Non-pigmented ciliary epithelial cell (primary cell): ENCODE results near the gene AMMECR1.
A peak's percentile ranks its signal among the peaks of the same experiment; 100 is the strongest.

Experiments
- DNase-seq: peaks from one replicate; pipeline ENCODE4 v3.0.0-alpha.2; 2010; ENCODE audit warnings: low read depth

AMMECR1 gene

DNA sequence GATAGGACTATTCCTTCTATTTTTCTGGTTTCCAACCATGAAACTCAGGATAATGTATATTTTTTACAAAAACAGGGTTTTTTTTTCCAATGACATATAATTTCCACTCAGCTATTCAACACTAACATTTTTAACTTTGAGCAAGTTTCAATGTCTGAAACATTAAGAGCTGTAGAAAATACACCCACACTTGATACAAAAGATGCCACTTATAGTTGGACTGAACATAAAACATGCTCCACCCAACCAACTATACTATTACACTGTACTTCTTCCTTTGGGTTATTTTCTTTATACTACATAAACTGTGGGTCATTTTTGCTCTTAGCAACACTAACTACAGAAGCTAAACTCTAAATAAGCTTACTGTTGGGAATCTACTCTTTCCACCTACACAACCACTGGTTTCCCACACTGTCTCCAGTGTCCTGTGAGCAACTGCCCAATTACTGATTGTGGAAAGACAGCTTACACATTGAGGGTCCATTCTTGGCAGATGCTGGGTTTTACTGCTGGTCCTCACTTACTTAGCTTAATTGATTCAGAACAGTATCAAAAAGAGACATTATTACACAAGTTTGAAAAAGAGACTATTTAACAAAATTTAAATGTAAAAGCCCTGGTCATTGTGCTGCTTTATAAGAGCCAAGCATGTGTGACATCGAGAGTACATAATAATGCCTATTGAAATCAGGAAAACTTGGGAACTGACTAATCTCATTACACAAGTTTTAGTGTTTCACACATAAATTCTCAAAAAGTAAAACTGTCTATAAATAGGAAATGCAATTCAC is 6.3 kb downstream of the AMMECR1 start:
- no peak for DNase-seq

DNA sequence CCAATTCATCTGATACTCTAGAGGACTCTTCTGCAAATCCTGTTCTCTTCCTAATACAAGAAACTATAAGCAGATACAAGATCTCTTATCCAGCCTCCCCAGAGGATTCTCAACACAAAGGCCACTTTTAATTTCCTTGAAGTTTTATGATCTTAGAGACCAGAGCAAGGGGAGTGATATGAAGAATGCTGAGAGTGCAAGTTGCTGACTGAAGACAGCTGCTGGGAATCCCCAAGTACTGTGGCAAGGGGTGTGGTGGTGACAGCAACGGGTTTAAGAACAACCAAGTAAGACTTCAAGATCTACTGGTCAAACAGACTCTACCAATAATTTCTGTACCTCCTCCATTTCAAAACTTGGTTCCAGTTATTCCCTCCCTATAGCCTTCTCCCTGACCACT is 7.0 kb downstream of the AMMECR1 start:
- no peak for DNase-seq

DNA sequence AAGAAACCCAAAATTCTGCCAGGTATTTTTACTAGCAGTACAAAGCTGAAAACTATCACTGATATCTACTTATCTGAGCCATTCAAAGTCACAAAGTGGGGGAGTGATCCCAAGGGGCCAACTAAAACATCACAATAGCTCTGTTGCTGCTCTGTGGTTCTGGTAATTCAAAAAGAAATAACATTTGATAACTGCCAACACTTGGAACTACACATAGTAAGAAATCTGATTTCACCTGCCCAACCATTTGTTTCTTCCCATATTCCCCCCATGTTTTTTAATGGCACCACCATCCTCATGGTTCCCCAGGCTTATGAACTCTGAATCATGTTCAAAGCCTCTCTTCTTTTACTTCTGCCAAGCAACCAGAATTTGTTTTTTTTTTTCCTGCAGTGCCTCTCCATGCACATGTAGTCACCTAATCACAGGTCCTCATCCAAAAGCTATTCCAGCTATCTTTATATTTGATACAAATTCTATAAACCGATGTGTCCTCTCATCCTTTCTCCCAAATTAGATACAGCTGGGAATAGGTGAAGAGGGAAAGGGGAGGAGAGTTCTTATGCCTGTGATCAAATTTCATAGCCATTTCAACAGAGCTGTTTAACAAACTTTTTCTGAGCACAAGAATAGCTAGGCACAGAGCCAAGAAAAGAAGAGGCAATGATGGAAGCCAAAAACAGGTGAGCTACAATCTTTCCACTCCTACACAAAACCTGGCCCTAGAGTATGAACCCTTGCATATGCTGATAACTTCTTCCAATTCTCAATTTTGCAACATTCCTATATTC is 7.7 kb downstream of the AMMECR1 start:
- DNase-seq, result no peak

DNA sequence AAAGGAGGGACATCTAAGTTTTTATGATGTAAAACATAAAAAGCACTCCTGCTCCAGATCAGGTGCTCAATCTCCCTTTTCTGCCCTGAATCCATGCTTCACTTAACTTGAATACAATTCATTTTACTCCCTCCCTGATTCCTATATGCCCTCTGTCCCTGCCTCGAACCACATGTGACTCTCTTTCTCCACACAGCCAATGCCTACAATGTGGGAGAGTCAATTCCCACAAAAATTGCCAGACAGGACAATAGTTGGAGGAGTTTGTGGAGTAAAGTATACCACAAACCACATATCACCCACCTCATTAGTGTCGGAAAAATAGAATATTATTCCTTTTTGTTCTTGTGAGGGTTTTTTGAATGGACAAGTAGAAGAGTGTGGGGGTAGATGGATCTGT is 9.7 kb downstream of the AMMECR1 start:
- DNase-seq, result no peak

DNA sequence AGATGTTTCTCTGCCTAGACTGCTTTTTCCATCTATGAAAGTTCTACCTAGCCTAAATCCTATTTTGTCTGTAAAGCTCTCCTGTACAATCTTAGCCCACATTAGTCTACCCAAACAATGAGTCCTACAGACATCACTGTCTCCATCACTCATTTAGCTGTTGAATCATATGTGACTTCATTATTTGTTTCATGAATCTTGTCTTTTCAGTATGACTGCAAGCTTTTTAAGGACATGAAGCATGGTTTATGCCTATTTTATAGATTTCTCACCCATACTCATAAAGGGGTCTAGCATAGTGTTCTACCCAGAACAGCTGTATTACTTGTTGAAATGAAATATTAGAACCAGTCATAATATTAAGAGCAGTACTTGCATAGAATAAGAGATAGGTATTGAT is 13.0 kb downstream of the AMMECR1 start:
- no peak for DNase-seq

DNA sequence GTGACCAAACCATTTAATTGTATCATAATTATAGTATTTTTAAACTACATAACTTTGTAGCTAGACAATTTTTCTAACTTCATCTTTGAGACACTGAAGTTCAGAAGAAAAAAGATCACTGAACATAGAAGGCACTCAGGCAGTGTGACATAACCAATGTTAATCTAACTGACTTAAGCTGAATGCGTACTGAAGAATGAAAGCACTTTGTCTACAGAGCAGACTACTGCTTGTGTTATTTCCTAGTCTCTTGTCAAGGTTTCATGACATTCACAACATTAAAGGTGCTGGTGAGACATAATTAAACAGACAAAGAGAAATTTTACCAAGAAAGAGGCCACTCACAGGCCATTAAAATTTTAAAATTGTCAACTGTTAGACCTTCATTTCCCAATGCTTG is 13.5 kb downstream of the AMMECR1 start:
- no peak for DNase-seq

DNA sequence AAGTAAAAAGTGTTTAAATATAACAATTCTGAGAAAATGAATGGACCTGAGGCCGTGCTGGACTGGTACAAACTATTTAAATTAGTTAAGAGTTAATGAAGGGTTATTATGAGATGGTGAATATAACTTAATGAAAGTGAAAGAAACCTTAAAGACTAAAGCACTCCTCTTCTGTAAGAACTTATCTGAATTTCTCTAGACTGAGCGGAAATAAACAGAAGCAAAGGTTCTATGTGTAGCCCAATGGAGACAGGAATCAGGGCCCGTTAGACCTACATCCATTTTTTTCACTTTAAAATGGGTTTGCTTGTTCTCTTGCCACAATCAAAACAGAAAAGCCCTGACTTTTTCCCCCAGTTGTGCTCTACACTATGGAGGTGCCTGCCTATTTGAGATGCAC is 14.9 kb downstream of the AMMECR1 start:
- no peak for DNase-seq

DNA sequence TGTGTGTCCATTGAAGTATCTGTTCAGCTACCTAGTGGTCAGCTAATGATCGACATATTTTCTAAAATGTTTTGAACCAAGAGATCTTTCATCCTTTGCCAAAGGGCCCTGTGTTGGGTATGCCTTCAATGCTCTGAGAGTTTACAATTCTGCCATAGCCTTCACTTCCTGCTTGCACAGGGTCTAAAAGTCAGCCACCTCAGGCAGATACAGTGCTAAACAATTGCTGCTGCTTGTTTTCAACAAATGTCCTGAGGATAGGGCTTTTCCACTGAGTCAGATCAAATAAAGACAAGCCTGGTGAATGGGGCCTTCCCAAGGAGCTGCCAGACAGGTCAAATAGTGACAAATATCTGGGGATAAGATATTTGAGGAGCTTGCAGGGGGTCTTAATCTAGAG is 16.7 kb downstream of the AMMECR1 start:
- DNase-seq, result no peak

DNA sequence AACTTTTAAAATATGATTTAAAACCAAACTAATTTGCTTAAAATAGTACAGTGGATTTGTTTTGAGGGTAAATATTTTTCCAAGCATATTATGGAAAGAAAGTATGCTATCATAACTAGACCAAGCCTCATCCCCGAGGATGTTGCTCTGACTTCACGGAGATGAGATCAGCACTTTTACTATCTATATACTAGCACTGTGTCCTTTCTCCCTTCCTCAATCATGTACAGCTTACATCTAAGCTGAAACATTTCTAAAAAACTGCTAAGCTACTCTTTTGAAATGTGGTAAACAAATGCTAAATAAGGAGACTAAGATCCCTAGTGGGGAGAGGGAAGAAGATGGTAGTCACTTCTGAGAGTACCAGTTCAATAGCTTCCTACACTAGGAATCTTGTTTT is 23.8 kb downstream of the AMMECR1 start:
- no peak for DNase-seq

DNA sequence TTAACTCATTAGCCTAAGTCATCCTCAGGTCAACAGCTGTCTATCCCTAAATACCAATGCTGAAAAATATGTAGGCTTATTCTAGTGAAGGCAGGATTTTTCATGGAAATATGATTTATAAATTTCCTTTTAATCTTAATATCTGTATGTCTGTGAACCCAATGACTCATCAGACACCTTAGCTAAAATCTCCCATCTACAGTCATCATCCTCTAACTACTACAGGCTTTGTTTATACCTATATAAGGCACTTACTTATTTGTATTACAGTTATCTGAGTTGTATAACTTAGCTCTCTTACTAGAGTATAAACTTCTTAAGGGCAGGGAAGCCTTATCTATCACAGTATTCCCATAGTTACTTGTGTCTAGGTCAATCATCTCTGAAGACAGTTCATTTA is 24.2 kb downstream of the AMMECR1 start:
- no peak for DNase-seq

DNA sequence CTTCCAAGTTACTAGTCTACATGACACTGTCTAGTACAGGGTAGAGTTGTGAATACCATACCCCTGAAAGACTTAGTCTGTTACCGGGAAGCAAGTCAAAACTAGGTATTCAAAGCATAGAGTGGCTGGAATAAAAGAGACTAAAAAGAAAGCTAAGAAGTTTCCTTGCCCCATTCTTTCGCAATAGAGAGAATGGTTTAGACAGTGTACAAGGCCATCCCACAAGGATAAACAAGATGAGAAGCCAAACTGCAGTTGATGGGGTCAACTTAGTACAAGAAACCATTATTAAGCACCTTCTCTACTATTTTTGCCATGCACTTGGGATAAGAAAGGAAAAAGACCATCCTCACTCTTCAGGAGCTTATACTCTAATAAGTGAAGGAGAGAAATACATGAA is 30.3 kb downstream of the AMMECR1 start:
- DNase-seq, result no peak

DNA sequence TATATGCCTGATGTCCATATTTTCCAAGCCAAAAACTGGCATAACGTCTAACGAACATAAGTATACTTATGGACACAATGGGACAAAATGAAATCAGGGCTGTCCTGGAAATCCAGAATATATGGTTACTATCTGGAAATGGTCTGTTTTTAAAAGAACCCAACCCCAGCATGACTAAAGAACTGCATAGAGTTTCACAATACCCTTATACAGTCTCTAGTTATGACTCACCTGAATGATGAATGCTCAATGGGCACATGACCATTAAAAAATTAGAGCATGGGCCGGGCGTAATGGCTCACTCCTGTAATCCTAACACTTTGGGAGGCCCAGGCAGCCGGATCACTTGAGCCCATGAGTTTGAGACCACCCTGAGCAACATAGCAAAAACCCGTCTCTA is 31.8 kb downstream of the AMMECR1 start:
- DNase-seq, result peak; percentile 57

DNA sequence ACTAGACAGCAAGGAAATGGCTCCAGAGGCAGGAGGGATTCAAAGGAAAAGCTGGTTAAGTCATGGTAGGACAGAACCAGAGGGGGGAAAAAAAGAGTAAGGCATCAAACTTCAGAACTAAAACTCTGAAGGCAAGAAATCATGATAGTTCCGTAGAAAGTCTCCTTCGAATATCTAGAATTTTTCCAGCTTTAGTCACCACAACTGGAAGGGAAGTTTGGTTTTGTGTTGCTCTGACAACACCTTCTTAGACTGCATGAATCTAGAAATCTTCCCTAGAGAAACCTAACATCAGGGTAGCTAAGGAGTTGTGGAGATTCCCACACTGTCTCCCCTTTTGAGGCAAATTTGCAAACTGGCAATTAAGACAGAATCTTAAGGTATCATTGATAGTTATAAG is 33.7 kb downstream of the AMMECR1 start:
- peak; percentile 52 for DNase-seq

DNA sequence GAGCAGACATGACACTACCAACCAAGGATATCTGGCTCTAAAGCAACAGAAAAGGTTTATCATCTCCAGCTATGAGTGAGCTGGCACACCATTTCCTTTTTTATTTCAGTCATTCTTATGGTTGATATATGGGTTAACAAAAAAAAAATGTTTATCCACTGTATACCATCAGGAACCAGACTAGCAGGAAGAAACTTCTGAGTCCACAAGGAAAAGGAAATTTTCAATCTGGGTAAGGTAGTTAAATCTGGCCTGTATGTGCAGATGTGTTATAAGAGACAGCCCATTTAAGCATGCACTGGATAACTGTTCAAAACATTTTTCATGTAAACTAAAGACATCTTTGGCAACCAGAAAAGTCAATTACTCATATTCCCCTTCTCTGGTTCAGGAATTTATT is 35.0 kb downstream of the AMMECR1 start:
- no peak for DNase-seq

DNA sequence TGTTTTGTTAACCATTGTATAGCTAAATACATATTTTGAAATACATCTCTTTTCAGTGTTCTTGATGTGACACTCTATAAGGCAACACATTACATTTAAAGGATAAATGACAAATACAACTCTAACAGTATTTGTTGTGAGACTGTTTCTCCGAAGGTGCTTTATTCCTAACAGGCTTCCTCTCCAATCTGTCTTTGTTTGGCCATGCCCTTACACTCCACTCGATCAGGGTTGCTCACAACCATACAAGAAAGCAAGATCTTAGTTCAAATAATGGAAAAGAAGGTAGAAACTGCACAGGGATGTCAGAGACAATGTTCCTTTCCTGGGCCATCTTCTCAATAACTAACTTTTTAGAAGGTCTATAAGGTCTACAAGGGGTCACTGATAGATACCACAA is 36.5 kb downstream of the AMMECR1 start:
- DNase-seq, result no peak

DNA sequence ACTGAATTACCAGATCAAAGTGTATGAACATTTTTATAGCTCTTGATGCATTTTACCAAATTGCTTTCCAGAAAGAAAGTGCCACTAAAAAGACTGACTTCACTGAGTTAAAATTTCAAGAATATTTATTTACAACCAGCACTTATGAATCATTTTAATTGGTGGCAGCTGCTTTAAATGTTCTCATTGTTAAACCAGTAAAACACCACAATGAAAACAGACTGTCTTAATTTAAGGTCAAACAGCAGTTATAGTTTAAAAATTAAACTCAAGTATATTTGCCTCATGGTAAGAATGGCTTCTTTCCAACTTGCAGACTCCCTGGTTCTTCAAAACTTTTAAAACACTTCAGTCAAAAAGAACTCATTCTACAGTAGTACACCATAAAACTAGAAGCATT is 36.9 kb downstream of the AMMECR1 start:
- DNase-seq, result no peak

DNA sequence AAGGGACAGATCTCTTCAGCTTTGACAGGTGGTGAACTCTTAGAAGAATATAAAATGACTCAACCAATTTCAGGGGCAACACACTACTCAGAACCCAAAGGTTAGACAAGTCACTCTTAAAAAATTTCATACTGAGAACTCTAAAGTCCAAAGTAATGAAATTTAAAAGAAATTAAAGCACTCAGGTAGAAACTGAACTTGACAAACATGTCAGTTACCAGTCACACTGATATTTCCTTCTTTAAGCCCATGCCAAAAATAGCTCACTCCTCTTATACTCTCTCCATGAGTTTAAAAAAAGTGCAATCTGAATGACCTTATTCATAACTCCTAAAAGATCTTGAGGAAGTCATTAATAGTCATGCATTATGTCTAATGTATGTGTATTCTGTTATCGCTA is 40.3 kb downstream of the AMMECR1 start:
- DNase-seq, result no peak

DNA sequence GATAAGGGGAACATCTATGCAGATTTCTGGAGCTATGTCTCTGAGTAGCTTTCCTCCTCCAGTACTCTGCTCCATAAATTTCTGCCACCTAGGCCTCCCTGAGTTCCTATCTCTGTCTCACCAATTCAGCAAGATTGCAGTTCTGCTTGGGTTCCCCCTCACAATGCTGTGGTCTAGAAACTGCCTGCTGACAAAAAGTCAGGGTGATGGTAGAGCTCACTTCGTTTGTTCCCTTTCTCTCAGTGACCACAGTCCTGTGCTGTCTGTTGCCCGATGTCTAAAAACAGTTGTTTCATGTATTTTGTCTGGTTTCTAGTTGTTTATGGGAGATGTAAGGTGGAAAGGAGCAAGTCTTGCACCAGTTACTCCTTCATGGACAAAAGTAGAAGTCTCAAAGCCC is 41.1 kb downstream of the AMMECR1 start:
- DNase-seq, result no peak

DNA sequence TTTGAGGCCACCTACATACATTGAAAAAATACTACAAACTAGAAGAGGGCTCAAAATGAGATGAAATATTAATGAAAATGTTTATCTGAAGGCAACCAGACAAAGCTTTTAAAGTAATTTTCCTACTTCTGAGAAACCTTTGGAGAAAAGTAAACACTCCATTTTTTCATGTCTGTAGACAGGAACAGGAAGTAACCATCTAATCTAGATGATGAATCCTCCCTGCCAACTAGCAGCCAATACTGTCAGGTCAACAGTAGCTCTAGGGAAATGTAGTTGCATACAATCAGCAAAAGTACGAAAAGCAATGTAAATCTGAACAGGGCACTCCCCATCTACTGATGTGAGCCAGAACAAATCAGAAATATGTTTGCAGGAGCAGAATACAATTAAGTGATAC is 49.0 kb downstream of the AMMECR1 start:
- no peak for DNase-seq

DNA sequence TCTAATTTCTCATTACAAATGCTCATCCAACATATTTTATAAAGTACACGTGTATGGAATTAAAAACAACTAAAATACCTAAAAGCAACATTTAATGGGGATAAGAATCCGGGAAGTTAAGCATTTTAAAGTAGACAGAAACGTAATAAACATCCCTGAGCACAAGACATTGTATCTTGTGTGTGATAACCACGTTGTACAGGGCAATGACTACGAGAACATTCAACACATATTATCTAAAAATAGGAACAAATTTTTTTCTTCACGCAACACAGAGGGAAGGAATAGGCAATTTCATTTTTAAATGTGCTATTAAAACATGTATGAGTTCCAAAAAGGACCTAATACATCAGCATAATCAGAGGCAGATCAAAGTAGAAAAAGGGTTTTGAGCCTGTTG is 49.5 kb downstream of the AMMECR1 start:
- DNase-seq, result no peak

DNA sequence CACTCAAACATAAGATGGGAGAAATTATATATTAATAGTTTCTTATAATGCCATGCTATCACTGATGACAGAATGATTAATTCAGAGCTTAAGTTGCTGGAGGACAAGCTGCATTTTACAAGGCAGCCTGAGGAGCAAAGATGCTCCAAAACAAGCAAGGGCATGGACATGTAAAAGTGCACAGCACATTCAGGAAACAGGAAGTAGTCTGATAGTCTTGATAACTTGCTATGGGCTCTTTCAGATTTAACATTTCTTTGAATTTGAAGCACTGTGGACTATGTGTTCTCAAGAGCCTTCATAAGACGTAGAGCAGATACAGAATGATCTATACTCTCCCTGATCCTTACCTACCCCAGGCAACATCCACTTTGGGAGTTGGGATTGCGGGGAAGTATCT is 50.0 kb downstream of the AMMECR1 start:
- DNase-seq, result no peak

DNA sequence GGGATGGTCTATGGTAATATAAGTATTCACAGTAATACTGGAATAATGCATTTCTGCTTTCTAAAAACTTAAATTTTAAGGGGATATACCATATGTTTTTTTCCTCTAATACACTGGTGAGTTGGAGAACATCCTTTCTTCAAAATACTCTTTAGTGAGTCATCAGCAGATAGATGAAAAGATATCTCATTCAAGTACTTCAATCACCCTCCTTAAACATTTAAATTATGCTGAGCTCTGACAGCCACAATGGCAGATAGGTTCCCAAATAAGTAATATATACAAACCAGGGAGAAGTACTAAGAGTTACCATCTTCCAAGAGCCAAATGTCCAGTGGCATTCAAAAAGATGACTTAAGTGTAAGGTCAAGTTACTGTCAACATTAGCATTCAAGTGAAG is 52.2 kb downstream of the AMMECR1 start:
- no peak for DNase-seq

DNA sequence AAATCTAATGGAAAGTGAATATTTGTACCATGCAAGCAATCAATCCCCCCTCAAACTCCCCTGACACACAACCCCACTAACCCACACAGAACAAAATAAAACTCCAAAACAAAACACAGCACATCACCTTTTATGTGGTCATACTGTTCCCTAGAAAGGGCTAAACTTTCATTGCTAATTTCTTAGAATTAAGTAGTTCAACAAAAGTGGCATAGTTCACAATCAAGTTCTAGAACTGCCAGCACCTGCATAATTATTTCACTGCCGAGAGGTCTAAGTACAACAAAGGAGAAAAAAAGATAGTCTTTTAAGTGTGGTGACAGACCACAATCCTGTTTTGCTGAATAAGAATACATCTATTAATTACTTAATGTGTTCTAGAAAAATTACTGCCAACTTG is 58.8 kb downstream of the AMMECR1 start:
- DNase-seq, result no peak

DNA sequence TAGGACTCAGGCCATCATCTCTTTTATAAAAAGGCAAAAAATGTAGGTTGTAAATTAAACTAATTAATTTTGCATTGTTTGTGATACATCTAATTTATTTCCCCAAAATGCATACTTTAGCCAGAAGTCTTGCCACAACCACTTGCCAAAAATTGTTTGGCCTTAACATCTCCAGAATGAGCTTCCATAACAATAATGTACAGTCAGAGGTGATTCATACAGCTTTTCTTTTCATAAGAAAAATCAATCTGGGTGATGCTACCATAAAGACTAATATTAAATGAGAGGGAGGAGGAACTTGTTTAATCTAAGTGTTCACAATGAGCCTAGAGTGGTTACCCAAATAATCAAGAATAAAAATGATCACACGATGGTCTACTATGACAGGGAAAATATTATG is 59.3 kb downstream of the AMMECR1 start:
- DNase-seq, result no peak
